GM18505 (cell line): ENCODE results near the gene ACACA.

ENCODE experiments used
- ATAC-seq: cut with Tn5 transposase; IDR thresholded peaks from one replicate; pipeline ENCODE4 v1.9.1; 2021; ENCODE audit not compliant: unreplicated experiment
- POLR2A ChIP-seq: IDR thresholded peaks from 4 replicates; pipeline ENCODE4 v1.6.1; 2011; ENCODE audit warnings: borderline replicate concordance; ENCODE audit not compliant: insufficient read depth, insufficient read length; ENCODE audit errors: extremely low read depth

ACACA gene

GRCh38 chr17:37137906-37138514 is 268.6 kb downstream of the ACACA start:
- no peak for TF ChIP-seq POLR2A
- ATAC-seq: no peak

GRCh38 chr17:37137070-37137610 is 269.5 kb downstream of the ACACA start:
- no peak for ATAC-seq
- no peak for TF ChIP-seq POLR2A

- TF ChIP-seq POLR2A: no peak
- no peak for ATAC-seq
Measured at GRCh38 chr17:37135576-37135975, 271.1 kb downstream of the ACACA start.

GRCh38 chr17:37134050-37134449 is 272.6 kb downstream of the ACACA start:
- no peak for ATAC-seq
- TF ChIP-seq POLR2A: no peak

- TF ChIP-seq POLR2A: no peak
- ATAC-seq: no peak
Measured at GRCh38 chr17:37133136-37133535, 273.5 kb downstream of the ACACA start.

- ATAC-seq: no peak
- no peak for TF ChIP-seq POLR2A
Measured at GRCh38 chr17:37131669-37132611, 274.7 kb downstream of the ACACA start.

GRCh38 chr17:37130984-37131446 is 275.6 kb downstream of the ACACA start:
- no peak for TF ChIP-seq POLR2A
- ATAC-seq: no peak

GRCh38 chr17:37124821-37125173 is 281.8 kb downstream of the ACACA start:
- TF ChIP-seq POLR2A: no peak
- ATAC-seq: no peak

GRCh38 chr17:37123941-37124820 is 282.5 kb downstream of the ACACA start:
- TF ChIP-seq POLR2A: no peak

GRCh38 chr17:37123386-37123785 is 283.2 kb downstream of the ACACA start:
- no peak for ATAC-seq
- no peak for TF ChIP-seq POLR2A

More at GRCh38 chr17:37123941-37124820, 282.5 kb downstream of the ACACA start:
- ATAC-seq: no peak

- ATAC-seq: no peak
- no peak for TF ChIP-seq POLR2A
Measured at GRCh38 chr17:37121616-37122015, 285.0 kb downstream of the ACACA start.

- no peak for ATAC-seq
- TF ChIP-seq POLR2A: no peak
Measured at GRCh38 chr17:37118366-37119137, 288.1 kb downstream of the ACACA start.
